Smooth muscle cell (in vitro differentiated cells): ENCODE results near the gene IBTK. TPM values are rescaled to one million over a fixed set of nuclear protein-coding genes. Genes with fewer than 3 reads are reported as not detected.
"Not testable (repeated sequence)": the region's sequence is repeated elsewhere in the genome, so short reads cannot be mapped to it uniquely, and the experiment has no call there.

Experiments
- DNase-seq: peaks from one replicate; lab custom pipeline; 2025; ENCODE audit not compliant: unreplicated experiment; lab: John Stamatoyannopoulos, UW
- H2AFZ ChIP-seq: fragments of 200-600 bp; sonication (generic); 2 replicates; pipeline ENCODE4 v1.6.0; 2016; ENCODE audit warnings: antibody characterized with exemption, low read depth, mild to moderate bottlenecking
- H3F3A ChIP-seq: fragments of 200-600 bp; sonication (generic); 2 replicates; pipeline ENCODE4 v1.6.0; 2017; ENCODE audit warnings: antibody characterized with exemption, low read depth
- H3K27ac ChIP-seq: fragments of 200-600 bp; sonication (generic); 2 replicates; pipeline ENCODE4 v1.5.1; 2016; ENCODE audit warnings: low read depth, mild to moderate bottlenecking
- H3K27me3 ChIP-seq: fragments of 200-600 bp; sonication (generic); 2 replicates; pipeline ENCODE4 v1.6.1; 2016; ENCODE audit warnings: low read depth, mild to moderate bottlenecking
- H3K36me3 ChIP-seq: fragments of 200-600 bp; sonication (generic); 2 replicates; pipeline ENCODE4 v1.5.1; 2016; ENCODE audit warnings: low read depth
- H3K4me1 ChIP-seq: fragments of 200-600 bp; sonication (generic); 2 replicates; pipeline ENCODE4 v1.5.1; 2016; ENCODE audit warnings: low read depth
- H3K4me2 ChIP-seq: fragments of 200-600 bp; sonication (generic); 2 replicates; pipeline ENCODE4 v1.6.0; 2016; ENCODE audit warnings: mild to moderate bottlenecking
- H3K4me3 ChIP-seq: fragments of 200-600 bp; sonication (generic); 2 replicates; pipeline ENCODE4 v1.5.1; 2016; ENCODE audit warnings: mild to moderate bottlenecking
- H3K79me2 ChIP-seq: fragments of 200-600 bp; sonication (generic); 2 replicates; pipeline ENCODE4 v1.6.0; 2016; ENCODE audit warnings: low read depth, mild to moderate bottlenecking
- H3K9ac ChIP-seq: fragments of 200-600 bp; sonication (generic); 2 replicates; pipeline ENCODE4 v1.6.0; 2016; ENCODE audit warnings: low read depth
- H3K9me3 ChIP-seq: fragments of 200-600 bp; sonication (generic); replicated peaks from 2 replicates; pipeline ENCODE4 v1.5.1; 2016; ENCODE audit warnings: low read depth
- H4K20me1 ChIP-seq: fragments of 200-600 bp; sonication (generic); 2 replicates; pipeline ENCODE4 v1.6.0; 2016; ENCODE audit warnings: low read depth
- WGBS: methylation state at CpG from one replicate; pipeline ENCODE4 v1.1.7; 2016; ENCODE audit warnings: low lambda C conversion rate; 5-methylcytosine and 5-hydroxymethylcytosine counted together
- polyA plus RNA-seq: library from polyadenylated mRNA; unstranded; fragments of >200 nt; fragmentation: Nextera tagmentation; extraction: Ambion mirVana; gene quantifications from 2 replicates; pipeline ENCODE4 v1.2.1, GENCODE V29; 2016
- total RNA-seq: library from RNA; depleted of rRNA; stranded (reverse); fragments of >200 nt; gene quantifications from 2 replicates; pipeline ENCODE4 v1.2.3, GENCODE V29; 2014
- TF ChIP-seq, protein P1 (sequence below): fragments of 200-600 bp; sonication (generic); IDR thresholded peaks from 2 replicates; pipeline ENCODE4 v1.5.1; 2017; ENCODE audit warnings: borderline replicate concordance, mild to moderate bottlenecking, antibody characterized with exemption; ENCODE audit not compliant: insufficient read depth, poor library complexity, severe bottlenecking

The IBTK gene
- total and polyA plus RNA-seq, 2 experiments from 2014 or later: 21.6 to 50.7 TPM

DNA sequence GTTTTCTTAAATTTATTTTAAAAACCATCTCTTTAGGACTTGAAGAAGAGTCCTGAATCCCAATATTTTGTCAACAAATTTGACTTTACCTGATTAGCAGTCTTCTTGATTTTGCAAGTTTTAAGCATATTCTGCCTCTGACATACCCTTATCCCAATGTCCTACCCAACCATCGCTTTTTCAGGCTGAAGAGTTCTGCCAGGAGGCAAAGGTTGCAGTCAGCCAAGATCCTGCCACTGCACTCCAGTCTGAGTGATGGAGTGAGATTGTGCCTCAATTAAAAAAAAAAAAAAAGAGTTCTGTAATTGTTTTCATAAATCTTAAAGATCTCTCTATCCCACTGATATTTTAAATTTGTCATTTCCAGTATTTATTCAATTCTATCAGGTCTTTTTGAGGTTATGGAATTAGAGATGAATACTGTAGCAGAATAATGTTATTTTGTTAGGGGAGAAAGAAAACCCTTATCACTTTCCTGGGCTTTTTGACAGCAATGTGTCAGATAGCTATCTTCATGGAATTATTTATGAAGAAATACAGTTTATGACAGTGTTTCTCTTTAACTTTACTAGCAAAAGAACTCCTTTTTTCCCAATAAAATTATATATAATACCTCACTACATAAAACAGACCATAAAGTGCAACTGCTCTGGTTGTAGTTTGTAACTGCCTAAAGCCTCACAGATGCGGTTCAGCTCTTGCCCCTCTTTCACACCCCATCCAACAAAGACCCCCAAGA, 78.2 kb downstream of the IBTK start:
- Histone ChIP-seq H3K4me2 (no peak overlapping the region), H3K27me3 (no peaks in the 10 kb centered on the region), H3K79me2 (no peaks in the 10 kb centered on the region), H2AFZ (no peak overlapping the region), H3K4me3 (no peak overlapping the region), H3K36me3 (peaks cover 28% of the 10 kb centered on the region), H3K9ac (no peak overlapping the region), H3K9me3 (peaks cover 3% of the 10 kb centered on the region), H3F3A (no peaks in the 10 kb centered on the region), H3K4me1 (no peaks in the 10 kb centered on the region), H4K20me1 (no peaks in the 10 kb centered on the region), H3K27ac (no peak overlapping the region)
- DNase-seq: no peak
- 89% methylated on average over 2 of the region's 2 CpGs for WGBS
- TF ChIP-seq, protein P1, sequence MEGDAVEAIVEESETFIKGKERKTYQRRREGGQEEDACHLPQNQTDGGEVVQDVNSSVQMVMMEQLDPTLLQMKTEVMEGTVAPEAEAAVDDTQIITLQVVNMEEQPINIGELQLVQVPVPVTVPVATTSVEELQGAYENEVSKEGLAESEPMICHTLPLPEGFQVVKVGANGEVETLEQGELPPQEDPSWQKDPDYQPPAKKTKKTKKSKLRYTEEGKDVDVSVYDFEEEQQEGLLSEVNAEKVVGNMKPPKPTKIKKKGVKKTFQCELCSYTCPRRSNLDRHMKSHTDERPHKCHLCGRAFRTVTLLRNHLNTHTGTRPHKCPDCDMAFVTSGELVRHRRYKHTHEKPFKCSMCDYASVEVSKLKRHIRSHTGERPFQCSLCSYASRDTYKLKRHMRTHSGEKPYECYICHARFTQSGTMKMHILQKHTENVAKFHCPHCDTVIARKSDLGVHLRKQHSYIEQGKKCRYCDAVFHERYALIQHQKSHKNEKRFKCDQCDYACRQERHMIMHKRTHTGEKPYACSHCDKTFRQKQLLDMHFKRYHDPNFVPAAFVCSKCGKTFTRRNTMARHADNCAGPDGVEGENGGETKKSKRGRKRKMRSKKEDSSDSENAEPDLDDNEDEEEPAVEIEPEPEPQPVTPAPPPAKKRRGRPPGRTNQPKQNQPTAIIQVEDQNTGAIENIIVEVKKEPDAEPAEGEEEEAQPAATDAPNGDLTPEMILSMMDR: no peak

DNA sequence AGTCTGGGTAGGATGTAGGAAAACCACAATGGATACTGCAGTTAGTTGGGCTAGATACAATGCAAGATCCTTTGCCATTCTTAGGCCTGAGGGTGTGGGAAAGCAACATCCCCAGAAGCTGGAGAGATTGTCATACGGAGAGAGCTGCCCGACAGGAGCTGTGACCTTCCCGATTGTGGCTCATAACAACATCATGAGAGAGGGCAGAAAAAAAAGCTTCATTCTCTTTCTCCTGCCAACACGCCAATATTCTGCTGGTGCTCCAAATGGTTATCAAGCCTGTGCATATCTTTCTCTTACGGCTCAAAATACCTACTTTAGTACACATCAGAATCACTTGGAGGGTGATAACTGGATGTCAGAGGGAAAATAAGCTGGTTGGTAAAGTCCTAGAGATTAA, 81.1 kb downstream of the IBTK start:
- no peak for DNase-seq
- no peak overlapping the region for H3K4me3 ChIP-seq
- WGBS: 96% methylated on average over 5 of the region's 5 CpGs
- H3K4me1 ChIP-seq: no peaks in the 10 kb centered on the region
- no peak overlapping the region for H2AFZ ChIP-seq
- no peak overlapping the region for H3K27ac ChIP-seq
- peaks cover 15% of the 10 kb centered on the region for H3K36me3 ChIP-seq
- no peaks in the 10 kb centered on the region for H4K20me1 ChIP-seq
- no peaks in the 10 kb centered on the region for H3K79me2 ChIP-seq
- peaks cover 3% of the 10 kb centered on the region for H3K9me3 ChIP-seq
- TF ChIP-seq, protein P1: no peak
- no peaks in the 10 kb centered on the region for H3F3A ChIP-seq
- H3K4me2 ChIP-seq: no peak overlapping the region
- H3K27me3 ChIP-seq: no peaks in the 10 kb centered on the region
- no peak overlapping the region for H3K9ac ChIP-seq

DNA sequence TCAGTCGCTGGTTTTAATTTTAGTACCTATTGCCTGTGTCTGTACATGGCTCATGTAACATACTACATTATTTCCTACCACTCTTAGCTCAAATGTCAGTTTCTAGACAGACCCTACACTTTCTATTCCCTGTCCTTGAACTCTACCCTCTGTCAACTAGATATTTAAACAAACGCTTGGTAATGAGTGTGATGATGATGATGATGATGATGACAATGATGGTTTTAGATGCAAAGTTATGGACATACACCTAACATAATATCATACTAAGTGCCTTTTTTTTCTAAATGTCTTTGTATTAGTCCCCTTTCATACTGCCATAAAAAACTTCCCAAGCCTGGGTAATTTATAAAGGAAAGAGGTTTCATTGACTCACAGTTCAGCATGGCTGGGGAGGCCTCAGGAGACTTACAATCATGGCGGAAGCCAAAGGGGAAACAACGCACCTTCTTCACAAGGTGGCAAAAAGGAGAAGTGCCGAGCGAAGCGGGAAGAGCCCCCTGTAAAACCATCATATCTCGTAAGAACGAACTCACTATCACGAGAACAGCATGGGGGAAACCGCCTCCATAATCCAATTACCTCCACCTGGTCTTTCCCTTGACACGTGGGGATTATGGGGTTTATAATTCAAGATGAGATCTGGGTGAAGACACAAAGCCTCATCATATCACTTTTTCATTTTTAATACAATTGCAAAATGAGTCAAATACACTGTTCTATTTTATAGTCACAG, 87.1 kb downstream of the IBTK start:
- no peaks in the 10 kb centered on the region for H4K20me1 ChIP-seq
- no peak for DNase-seq
- H2AFZ ChIP-seq: no peak overlapping the region
- no peaks in the 10 kb centered on the region for H3K36me3 ChIP-seq
- H3K79me2 ChIP-seq: no peaks in the 10 kb centered on the region
- H3K4me3 ChIP-seq: no peak overlapping the region
- 96% methylated on average over 12 of the region's 12 CpGs for WGBS
- no peaks in the 10 kb centered on the region for H3K4me1 ChIP-seq
- H3K9ac ChIP-seq: no peak overlapping the region
- no peaks in the 10 kb centered on the region for H3K9me3 ChIP-seq
- TF ChIP-seq, protein P1: no peak
- no peaks in the 10 kb centered on the region for H3K27me3 ChIP-seq
- no peak overlapping the region for H3K4me2 ChIP-seq
- H3F3A ChIP-seq: no peaks in the 10 kb centered on the region
- no peak overlapping the region for H3K27ac ChIP-seq

DNA sequence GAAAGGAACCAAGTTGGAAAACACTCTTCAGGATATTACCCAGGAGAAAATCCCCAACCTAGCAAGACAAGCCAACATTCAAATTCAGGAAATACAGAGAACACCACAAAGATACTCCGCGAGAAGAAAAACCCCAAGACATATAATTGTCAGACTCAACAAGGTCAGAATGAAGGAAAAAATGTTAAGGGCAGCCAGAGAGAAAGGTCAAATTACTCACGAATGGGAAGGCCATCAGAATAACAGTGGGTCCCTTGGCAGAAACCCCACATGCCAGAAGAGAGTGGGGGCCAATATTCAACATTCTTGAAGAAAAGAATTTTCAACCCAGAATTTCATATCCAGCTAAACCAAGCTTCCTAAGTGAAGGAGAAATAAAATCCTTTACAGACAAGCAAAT, 94.8 kb downstream of the IBTK start:
- WGBS: 96% methylated on average over 3 of the region's 3 CpGs
- not testable (repeated sequence) for H3K9ac ChIP-seq, H4K20me1 ChIP-seq, H3K79me2 ChIP-seq, H2AFZ ChIP-seq, H3K4me3 ChIP-seq, H3K4me2 ChIP-seq, H3K27ac ChIP-seq, H3F3A ChIP-seq, H3K9me3 ChIP-seq, DNase-seq, H3K36me3 ChIP-seq, H3K27me3 ChIP-seq, H3K4me1 ChIP-seq

DNA sequence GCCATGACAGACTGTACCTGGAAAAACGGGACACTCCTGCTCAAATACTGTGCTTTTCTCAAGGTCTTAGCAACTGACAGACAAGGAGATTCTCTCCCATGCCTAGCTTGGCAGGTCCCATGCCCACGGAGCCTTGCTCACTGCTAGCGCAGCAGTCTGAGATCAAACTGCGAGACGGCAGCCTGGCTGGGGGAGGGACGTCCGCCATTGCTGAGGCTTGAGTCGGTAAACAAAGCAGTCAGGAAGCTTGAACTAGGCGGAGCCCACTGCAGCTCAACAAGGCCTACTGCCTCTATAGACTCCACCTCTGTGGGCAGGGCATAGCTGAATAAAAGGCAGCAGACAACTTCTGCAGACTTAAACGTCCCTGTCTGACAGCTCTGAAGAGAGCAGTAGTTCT, 96.4 kb downstream of the IBTK start:
- not testable (repeated sequence) for H3K4me3 ChIP-seq, H3K36me3 ChIP-seq, H3K9ac ChIP-seq, H3K27ac ChIP-seq, H3F3A ChIP-seq, H3K4me2 ChIP-seq, DNase-seq, H3K4me1 ChIP-seq, H2AFZ ChIP-seq, H4K20me1 ChIP-seq, H3K27me3 ChIP-seq, H3K79me2 ChIP-seq, H3K9me3 ChIP-seq
- 96% methylated on average over 10 of the region's 10 CpGs for WGBS
